Esophagus squamous epithelium (tissue), 4 donors: Measurements from ENCODE around the gene ZNF600.
"Not testable (repeated sequence)": the region's sequence is repeated elsewhere in the genome, so short reads cannot be mapped to it uniquely, and the experiment has no call there.

ENCODE experiments used
- CTCF ChIP-seq, 6 experiments: fragments of 450-650 bp in 4 of 6; fragments of 200-600 bp in 2 of 6; sonication (generic) in 2 of 6; IDR thresholded peaks; one replicate each; pipeline ENCODE4 v1.5.1; 2016 to 2019; ENCODE audit warnings: antibody characterized with exemption in 6 of 6, mild to moderate bottlenecking in 4 of 6, moderate library complexity in 4 of 6
- POLR2A ChIP-seq, 4 donors: fragments of 450-650 bp; IDR thresholded peaks; one replicate each; pipeline ENCODE4 v1.6.1; 2017; ENCODE audit warnings: antibody characterized with exemption in 4 of 4, mild to moderate bottlenecking in 4 of 4, moderate library complexity in 3 of 4

- not testable (repeated sequence) for TF ChIP-seq CTCF, POLR2A (IDR thresholded peaks at IDR 0.05)
Observed at GRCh38 chr19:52799950-52800640, 13.5 kb upstream of the ZNF600 start.
